Left ventricle myocardium inferior (tissue), 1 donor: Measurements from ENCODE around the gene CHD1L. TPM values are rescaled to one million over a fixed set of nuclear protein-coding genes. Genes with fewer than 3 reads are reported as not detected.
"Not testable (repeated sequence)": the region's sequence is repeated elsewhere in the genome, so short reads cannot be mapped to it uniquely, and the experiment has no call there.

ENCODE experiments used
- DNase-seq: peaks from one replicate; pipeline ENCODE4 v3.0.0-alpha.2; 2020
- H3K27ac ChIP-seq: fragments of 200-600 bp; replicated peaks from 2 replicates; pipeline ENCODE4 v1.8.0; 2021
- H3K27me3 ChIP-seq: fragments of 200-600 bp; 2 replicates; pipeline ENCODE4 v1.8.0; 2021; ENCODE audit warnings: low read depth
- H3K36me3 ChIP-seq: fragments of 200-600 bp; 2 replicates; pipeline ENCODE4 v1.8.0; 2021
- H3K4me1 ChIP-seq: fragments of 200-600 bp; 2 replicates; pipeline ENCODE4 v1.8.0; 2021
- H3K4me3 ChIP-seq: fragments of 200-600 bp; 2 replicates; pipeline ENCODE4 v1.8.0; 2021; ENCODE audit warnings: mild to moderate bottlenecking, moderate library complexity
- H3K9me3 ChIP-seq: fragments of 200-600 bp; replicated peaks from 2 replicates; pipeline ENCODE4 v1.8.0; 2021
- intact Hi-C: fragments of 100-400 bp; cut with micrococcal nuclease; formaldehyde crosslinking; loops from one replicate; pipeline ENCODE4 v1.11.0; 2022
- total RNA-seq: library from RNA; stranded (reverse); fragmentation: NEBNext Ultra II Directional; extraction: Animal tissue kit (Norgen Biotek cat#: 25700); gene quantifications from one replicate; pipeline ENCODE4 v1.2.1, GENCODE V29; 2021
- TF ChIP-seq, protein P1 (sequence below): fragments of 200-600 bp; IDR thresholded peaks from 2 replicates; pipeline ENCODE4 v1.8.0; 2021; ENCODE audit warnings: antibody characterized with exemption, mild to moderate bottlenecking, borderline replicate concordance
- donor health status: DM: no; HTN: yes; CAD: no; lungs with severe emphysema.

CHD1L gene
- total RNA-seq, 1 donor from 2014 or later: 7.6 TPM

- TF ChIP-seq, protein P1, sequence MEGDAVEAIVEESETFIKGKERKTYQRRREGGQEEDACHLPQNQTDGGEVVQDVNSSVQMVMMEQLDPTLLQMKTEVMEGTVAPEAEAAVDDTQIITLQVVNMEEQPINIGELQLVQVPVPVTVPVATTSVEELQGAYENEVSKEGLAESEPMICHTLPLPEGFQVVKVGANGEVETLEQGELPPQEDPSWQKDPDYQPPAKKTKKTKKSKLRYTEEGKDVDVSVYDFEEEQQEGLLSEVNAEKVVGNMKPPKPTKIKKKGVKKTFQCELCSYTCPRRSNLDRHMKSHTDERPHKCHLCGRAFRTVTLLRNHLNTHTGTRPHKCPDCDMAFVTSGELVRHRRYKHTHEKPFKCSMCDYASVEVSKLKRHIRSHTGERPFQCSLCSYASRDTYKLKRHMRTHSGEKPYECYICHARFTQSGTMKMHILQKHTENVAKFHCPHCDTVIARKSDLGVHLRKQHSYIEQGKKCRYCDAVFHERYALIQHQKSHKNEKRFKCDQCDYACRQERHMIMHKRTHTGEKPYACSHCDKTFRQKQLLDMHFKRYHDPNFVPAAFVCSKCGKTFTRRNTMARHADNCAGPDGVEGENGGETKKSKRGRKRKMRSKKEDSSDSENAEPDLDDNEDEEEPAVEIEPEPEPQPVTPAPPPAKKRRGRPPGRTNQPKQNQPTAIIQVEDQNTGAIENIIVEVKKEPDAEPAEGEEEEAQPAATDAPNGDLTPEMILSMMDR: no peak
- no peak for DNase-seq
- intact Hi-C loops: no loop called here
These were observed 6.7 kb upstream of the CHD1L start for GRCh38 chr1:147235822-147236221.

GRCh38 chr1:147236448-147236847, 6.0 kb upstream of the CHD1L start:
- TF ChIP-seq, protein P1: no peak
- Histone ChIP-seq H3K4me1 (no peaks in the 10 kb centered on the region), H3K36me3 (no peaks in the 10 kb centered on the region), H3K9me3 (no peaks in the 10 kb centered on the region), H3K27me3 (no peaks in the 10 kb centered on the region), H3K4me3 (no peak overlapping the region), H3K27ac (no peak overlapping the region)
- intact Hi-C loops: no loop called here
- no peak for DNase-seq

More at GRCh38 chr1:147235822-147236221, 6.7 kb upstream of the CHD1L start:
- no peaks in the 10 kb centered on the region for H3K36me3 ChIP-seq
- H3K27me3 ChIP-seq: no peaks in the 10 kb centered on the region
- no peak overlapping the region for H3K4me3 ChIP-seq
- no peaks in the 10 kb centered on the region for H3K4me1 ChIP-seq
- no peak overlapping the region for H3K27ac ChIP-seq
- H3K9me3 ChIP-seq: no peaks in the 10 kb centered on the region

GRCh38 chr1:147236959-147237791, 5.3 kb upstream of the CHD1L start:
- H3K4me1 ChIP-seq: peaks cover 4% of the 10 kb centered on the region
- TF ChIP-seq, protein P1: no peak
- H3K36me3 ChIP-seq: no peaks in the 10 kb centered on the region
- H3K4me3 ChIP-seq: no peak overlapping the region
- no peaks in the 10 kb centered on the region for H3K9me3 ChIP-seq
- DNase-seq: no peak
- intact Hi-C loops: no loop called here
- no peak overlapping the region for H3K27ac ChIP-seq
- no peaks in the 10 kb centered on the region for H3K27me3 ChIP-seq

GRCh38 chr1:147238053-147238902, 4.2 kb upstream of the CHD1L start:
- H3K36me3 ChIP-seq: no peaks in the 10 kb centered on the region
- H3K27me3 ChIP-seq: no peaks in the 10 kb centered on the region
- no peak overlapping the region for H3K27ac ChIP-seq
- no peak for DNase-seq
- TF ChIP-seq, protein P1: no peak
- H3K9me3 ChIP-seq: no peaks in the 10 kb centered on the region
- intact Hi-C loops: no loop called here
- H3K4me1 ChIP-seq: peaks cover 10% of the 10 kb centered on the region
- H3K4me3 ChIP-seq: no peak overlapping the region

GRCh38 chr1:147238925-147239820, 3.3 kb upstream of the CHD1L start:
- Histone ChIP-seq H3K4me1 (peaks cover 17% of the 10 kb centered on the region), H3K27ac (no peak overlapping the region), H3K4me3 (no peak overlapping the region), H3K9me3 (no peaks in the 10 kb centered on the region), H3K27me3 (no peaks in the 10 kb centered on the region), H3K36me3 (no peaks in the 10 kb centered on the region)
- TF ChIP-seq, protein P1: no peak
- intact Hi-C loops: no loop called here
- no peak for DNase-seq

- peaks cover 20% of the 10 kb centered on the region for H3K4me1 ChIP-seq
- not testable (repeated sequence) for H3K27ac ChIP-seq, H3K27me3 ChIP-seq, H3K4me3 ChIP-seq, H3K36me3 ChIP-seq, DNase-seq, H3K9me3 ChIP-seq
- intact Hi-C loops: loop anchor here (5.0 kb wide), 1 partner anchor 63 kb away; no protein-coding TSS in a partner anchor
These were observed 2.3 kb upstream of the CHD1L start for GRCh38 chr1:147240131-147240721.
